ENCODE data around the gene KDM2B. TPM values are rescaled to one million over a fixed set of nuclear protein-coding genes. Genes with fewer than 3 reads are reported as not detected.
A peak's percentile ranks its signal among the peaks of the same experiment; 100 is the strongest.

Gene KDM2B
- total RNA-seq, 1 donor from 2014 or later = 18.9 TPM

DNA sequence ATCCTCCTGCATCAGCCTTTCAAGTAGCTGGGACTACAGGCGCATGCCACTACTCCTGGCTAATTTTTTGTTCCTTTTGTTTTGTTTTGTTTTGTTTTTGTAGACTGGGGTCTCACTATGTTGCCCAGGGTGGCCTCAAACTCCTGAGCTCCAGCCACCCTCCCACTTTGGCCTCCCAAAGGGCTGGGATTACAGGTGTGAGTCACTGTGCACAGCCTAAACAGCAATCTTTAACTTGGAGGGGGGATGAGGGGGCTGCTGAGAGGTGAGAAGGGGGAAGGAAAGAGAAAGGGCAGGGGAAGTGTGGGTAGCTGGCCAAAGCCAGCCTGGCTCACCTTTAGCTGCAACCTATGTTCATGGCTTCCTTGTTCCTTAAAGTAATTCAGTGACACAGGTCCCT lies 77.4 kb downstream of the KDM2B start:
- Histone ChIP-seq H3K4me3 (no peak overlapping the region), H3K27me3 (no peaks in the 10 kb centered on the region), H3K9me3 (no peaks in the 10 kb centered on the region), H3K36me3 (no peaks in the 10 kb centered on the region), H3K27ac (no peak overlapping the region), H3K4me1 (peaks cover 7% of the 10 kb centered on the region)
- intact Hi-C loops (cut with DNase I) = loop anchor here (5.0 kb wide), 1 partner anchor 179 kb away; no protein-coding TSS in a partner anchor
- TF ChIP-seq POLR2AphosphoS5 (IDR thresholded peaks at IDR 0.05; ENCODE audit: insufficient read depth in 1 of 2, low read depth in 1 of 2) = no peak
- TF ChIP-seq CTCF (IDR thresholded peaks at IDR 0.05) = no peak
- no peak for TF ChIP-seq POLR2A (IDR thresholded peaks at IDR 0.05)
- DNase-seq (ENCODE audit: extremely low spot score in 2 of 2) = no peak

DNA sequence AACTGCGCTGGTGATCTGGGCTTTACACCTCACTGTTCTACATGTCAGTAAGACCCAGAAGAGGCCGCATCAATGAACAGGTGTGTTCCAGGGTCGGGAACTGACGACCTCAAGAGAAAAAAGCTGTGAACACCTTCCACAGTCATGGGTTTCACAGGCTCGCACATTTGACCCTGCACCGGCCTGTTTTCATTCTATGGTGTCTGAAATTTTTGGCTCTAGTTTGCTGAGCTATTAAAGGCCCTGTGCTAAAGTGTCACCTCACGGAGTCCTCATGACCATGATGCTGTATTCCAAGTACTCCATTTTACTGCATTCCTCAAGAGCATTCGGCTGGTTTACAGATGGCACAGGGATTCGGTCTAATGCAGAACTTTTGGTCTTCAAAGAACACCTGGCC lies 78.9 kb downstream of the KDM2B start:
- DNase-seq (ENCODE audit: extremely low spot score in 2 of 2) = no peak
- Histone ChIP-seq H3K27ac (no peak overlapping the region), H3K4me1 (peaks cover 7% of the 10 kb centered on the region), H3K36me3 (no peaks in the 10 kb centered on the region), H3K9me3 (no peaks in the 10 kb centered on the region), H3K27me3 (no peaks in the 10 kb centered on the region), H3K4me3 (no peak overlapping the region)
- intact Hi-C loops (cut with DNase I) = loop anchor here (5.0 kb wide), 1 partner anchor 180 kb away; no protein-coding TSS in a partner anchor
- TF ChIP-seq POLR2AphosphoS5 (IDR thresholded peaks at IDR 0.05; ENCODE audit: insufficient read depth in 1 of 2, low read depth in 1 of 2) (no peak), CTCF (IDR thresholded peaks at IDR 0.05) (no peak), POLR2A (IDR thresholded peaks at IDR 0.05) (no peak)

- DNase-seq (ENCODE audit: extremely low spot score in 2 of 2) = no peak
- Histone ChIP-seq H3K4me3 (peak overlapping the region in 1 of 2 donors; percentile 20), H3K27me3 (no peaks in the 10 kb centered on the region), H3K36me3 (no peaks in the 10 kb centered on the region), H3K27ac (peak overlapping the region; percentile 28), H3K9me3 (no peaks in the 10 kb centered on the region), H3K4me1 (peaks cover 7% of the 10 kb centered on the region)
- intact Hi-C loops (cut with DNase I) = loop anchor here (5.0 kb wide), 1 partner anchor 182 kb away; no protein-coding TSS in a partner anchor
- TF ChIP-seq POLR2AphosphoS5 (IDR thresholded peaks at IDR 0.05; ENCODE audit: insufficient read depth in 1 of 2, low read depth in 1 of 2) = peak in 1 of 2 donors; percentile 67
- TF ChIP-seq CTCF (IDR thresholded peaks at IDR 0.05) = peak; percentile 81 to 87 (median 86)
- TF ChIP-seq POLR2A (IDR thresholded peaks at IDR 0.05) = no peak
Observed at GRCh38 chr12:121499929-121500793, 80.7 kb downstream of the KDM2B start.

DNA sequence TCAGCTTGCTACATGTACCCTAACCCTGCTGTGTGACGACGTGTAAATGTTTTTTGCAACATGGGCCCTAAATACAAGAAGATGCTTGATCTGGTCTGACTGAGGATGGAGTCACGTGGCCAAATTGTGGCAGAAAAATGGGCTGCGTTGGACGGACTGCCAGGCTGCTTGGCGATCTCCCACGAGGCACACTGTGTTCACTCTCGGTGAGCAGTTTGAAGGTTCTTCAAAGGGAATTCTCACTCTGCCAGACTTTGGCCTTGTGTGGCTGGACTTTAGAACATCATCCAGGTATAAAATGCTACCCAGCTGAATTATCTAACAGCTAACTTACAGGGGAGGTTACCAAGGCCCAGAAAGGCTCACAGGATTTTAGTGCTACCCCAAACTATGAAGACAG lies 85.1 kb downstream of the KDM2B start:
- H3K4me1 ChIP-seq = peaks cover 7% of the 10 kb centered on the region
- no peaks in the 10 kb centered on the region for H3K36me3 ChIP-seq
- no peak for TF ChIP-seq CTCF (IDR thresholded peaks at IDR 0.05)
- no peak for TF ChIP-seq POLR2AphosphoS5 (IDR thresholded peaks at IDR 0.05; ENCODE audit: insufficient read depth in 1 of 2, low read depth in 1 of 2)
- TF ChIP-seq POLR2A (IDR thresholded peaks at IDR 0.05) = no peak
- no peak for DNase-seq (ENCODE audit: extremely low spot score in 2 of 2)
- H3K27me3 ChIP-seq = no peaks in the 10 kb centered on the region
- H3K4me3 ChIP-seq = no peak overlapping the region
- intact Hi-C loops (cut with DNase I) = no loop called here
- H3K9me3 ChIP-seq = no peaks in the 10 kb centered on the region
- no peak overlapping the region for H3K27ac ChIP-seq

Data from vagina (tissue), 2 donors.